ENCODE results near the gene FHIT.

The FHIT gene

DNA sequence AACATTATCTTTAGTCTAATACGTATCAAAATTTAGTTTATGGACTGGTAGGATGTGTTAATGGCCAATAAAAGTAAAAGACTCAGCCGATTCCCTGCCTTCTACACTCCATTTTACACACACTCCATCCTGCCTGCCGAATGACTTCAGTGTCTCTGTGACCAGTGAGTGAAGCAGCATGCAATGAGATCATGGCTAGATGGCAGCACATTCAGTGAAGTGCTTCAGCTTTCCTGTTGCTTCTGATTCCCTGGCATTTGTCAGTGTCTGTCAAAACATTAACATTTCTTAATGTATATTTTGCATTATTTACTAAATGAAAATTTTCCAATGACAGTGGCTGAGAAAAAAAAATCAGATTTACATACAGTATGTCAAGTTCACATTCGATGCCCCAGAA is 412.0 kb downstream of the FHIT start:
- peak; percentile 11 for DNase-seq (ENCODE audit: low spot score)

DNA sequence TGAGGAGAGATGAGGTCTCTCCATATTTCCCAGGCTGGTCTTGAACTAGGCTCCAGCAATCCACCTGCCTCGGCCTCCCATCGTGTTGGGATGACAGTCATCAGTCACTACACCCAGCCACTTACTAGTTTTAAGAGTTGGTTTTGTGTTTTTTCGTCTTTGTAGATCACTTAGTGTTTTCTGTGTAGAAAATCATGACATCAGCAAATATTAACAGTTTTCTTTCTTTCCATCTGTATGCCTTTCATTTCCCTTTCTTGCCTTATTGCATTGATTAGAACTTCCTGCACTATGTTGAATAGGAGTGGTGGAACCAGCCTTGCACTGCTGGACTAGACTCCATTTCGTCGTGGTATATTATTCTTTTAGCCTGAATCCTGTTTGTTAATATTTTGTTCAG is 415.5 kb downstream of the FHIT start:
- no peak for DNase-seq (ENCODE audit: low spot score)

GRCh38 chr3:60829058-60829457 is 422.2 kb downstream of the FHIT start:
- DNase-seq (ENCODE audit: low spot score) = no peak

DNA sequence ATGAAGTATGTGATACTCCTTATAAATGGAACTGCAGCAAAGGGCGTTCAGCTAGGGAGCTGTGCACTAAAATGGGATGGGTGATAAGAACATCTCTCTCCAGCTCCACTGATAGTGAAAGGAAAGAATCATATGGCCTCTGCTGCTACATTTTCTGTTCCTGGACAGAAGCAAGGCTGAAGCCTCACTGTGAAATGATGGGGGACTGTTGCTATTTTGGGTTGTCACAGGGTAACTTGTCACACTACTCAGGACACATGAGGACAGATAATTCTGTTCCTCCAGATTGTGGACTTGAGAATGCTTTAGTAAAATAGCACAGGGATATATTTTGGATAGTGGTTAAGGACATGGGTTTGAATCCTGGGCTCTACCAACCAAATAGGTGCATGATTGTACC is 423.6 kb downstream of the FHIT start:
- DNase-seq (ENCODE audit: low spot score) = no peak

GRCh38 chr3:60826511-60826910 is 424.7 kb downstream of the FHIT start:
- DNase-seq (ENCODE audit: low spot score) = no peak

DNA sequence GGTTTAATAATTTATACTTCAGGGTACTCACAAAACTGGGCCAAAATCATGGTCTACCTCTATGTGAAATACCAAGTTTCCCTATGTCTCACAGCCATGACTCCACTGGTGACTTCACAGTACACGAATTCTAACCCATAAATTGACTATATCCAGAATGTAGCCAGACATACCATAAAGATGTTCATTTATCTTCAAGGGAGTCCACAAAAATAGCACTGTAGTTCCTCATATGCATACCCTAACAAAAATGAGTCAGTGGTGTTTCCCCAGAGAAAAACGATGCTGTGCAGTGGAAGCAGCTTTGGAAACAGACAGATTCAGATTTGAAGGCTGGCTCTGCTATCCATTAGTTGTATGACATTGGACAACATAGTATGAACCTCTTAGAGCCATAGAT is 438.8 kb downstream of the FHIT start:
- DNase-seq (ENCODE audit: low spot score) = no peak

GRCh38 chr3:60810881-60811280 is 440.4 kb downstream of the FHIT start:
- no peak for DNase-seq (ENCODE audit: low spot score)

DNA sequence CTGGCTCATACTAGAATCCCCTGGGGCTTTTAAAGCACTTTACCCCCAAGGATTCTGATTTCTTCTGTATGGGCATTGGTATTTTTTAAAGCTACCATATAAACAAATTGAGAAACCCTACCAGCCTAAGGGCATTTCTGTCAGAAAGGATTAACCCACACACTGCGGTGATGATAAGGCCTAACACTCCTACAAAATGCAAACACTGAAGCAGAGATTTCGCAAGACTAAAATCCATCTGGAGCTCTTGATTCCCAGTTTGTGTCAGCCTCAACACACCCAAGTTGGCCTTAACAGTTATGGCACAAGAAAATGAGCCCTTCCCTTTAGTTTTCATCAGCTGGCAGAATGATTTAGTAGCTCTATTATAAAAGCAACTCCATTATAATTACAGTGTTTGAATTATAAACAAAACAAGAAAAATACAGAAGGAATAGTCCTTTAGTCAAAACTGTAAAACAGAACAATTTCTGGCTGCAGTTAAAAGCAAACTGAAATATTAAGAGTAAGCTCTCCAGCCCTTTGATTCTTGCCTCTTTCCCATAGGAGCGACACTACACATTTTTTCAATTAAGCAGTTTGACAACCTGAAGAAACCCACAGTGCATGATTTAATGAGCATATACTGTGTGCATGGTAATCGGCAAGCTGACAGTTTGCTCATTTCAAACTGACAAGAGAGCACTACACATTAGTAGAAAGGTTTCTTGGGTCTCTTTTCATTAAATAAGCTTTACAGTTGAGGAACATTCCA is 441.2 kb downstream of the FHIT start:
- DNase-seq (ENCODE audit: low spot score) = no peak

DNA sequence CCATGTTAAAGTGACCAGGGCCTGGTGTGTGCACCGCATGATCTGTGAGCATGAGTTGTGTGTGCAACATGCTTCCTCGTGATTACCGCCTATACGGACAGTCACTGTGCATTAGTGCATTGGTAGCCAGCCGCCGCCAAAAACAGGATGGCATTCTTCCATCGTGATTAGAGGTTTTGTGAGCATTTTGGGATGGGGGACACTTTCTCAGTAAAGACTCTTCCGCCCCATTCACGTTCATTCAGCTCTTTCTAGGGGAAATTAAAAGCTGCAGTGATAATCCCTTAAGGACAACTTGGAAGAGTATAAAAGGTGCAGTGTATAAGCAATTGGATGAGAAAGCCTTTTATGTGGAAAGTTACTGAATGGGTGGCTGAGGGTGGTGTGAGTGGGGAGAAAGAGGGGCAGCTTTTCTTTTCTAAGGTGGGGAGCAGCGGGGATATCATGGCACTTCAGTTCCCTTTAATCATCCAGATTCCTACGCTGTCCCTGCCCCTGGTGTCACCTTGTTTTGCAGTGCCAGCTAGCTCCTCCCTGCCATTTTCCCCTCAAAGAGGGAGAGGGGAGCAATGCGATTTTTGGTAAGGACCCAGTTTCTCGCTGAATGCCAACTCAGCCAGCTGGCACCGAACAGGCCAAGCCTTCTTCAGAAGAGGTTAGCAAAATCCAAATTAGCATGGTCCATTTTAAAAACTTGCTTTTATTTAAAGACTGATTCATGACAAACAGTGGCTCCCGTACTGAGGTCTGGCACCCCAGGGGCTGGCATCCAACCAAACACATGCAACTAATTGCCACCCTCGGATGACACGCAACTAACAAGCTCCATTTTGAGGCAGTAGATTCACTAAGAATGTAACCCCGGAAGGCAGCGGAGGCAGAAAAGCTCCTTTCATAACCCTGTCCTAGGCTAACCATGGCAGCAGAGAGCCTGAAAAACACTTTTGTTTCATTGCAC is 447.8 kb downstream of the FHIT start:
- peak; percentile 43 for DNase-seq (ENCODE audit: low spot score)

DNA sequence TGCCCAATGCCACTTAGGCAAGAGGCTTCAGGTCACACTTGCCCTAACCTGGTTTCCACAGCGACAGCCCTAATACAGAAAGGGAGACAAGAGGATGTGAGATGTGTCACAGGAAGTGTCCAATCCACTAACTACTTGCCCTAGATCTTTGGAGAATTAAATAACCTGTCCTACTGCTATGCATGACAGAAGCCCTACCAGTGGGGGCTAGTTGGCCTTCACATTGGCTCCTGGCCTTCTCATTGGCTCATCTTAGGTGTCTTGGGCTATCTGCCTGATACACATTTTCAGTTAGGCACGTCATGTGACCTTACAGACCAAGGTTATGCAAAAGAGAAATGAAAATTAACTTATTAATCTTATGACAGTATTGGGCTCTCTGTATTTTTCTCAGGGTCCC is 449.9 kb downstream of the FHIT start:
- no peak for DNase-seq (ENCODE audit: low spot score)

GRCh38 chr3:60798456-60798855 is 452.8 kb downstream of the FHIT start:
- DNase-seq (ENCODE audit: low spot score) = no peak

GRCh38 chr3:60792249-60792852 is 458.9 kb downstream of the FHIT start:
- DNase-seq (ENCODE audit: low spot score) = no peak

DNA sequence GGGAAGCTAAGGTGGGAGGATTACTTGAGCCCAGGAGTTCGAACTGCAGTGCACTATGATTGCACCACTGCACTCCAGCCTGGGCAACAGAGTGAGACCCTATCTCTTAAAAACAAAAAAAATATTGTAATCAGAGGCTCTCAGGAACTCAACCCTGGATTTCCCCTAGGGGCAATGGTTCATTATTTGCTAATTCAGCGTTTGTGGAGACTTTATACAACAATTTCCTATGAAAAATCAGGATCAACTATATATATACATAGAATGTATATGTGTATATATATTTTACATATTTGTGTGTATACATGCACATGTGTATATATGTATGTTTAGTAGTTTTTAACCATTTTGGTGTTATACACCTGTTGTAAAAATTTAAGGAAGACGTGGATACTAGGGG is 463.1 kb downstream of the FHIT start:
- no peak for DNase-seq (ENCODE audit: low spot score)

GRCh38 chr3:60781935-60782334 is 469.3 kb downstream of the FHIT start:
- no peak for DNase-seq (ENCODE audit: low spot score)

GRCh38 chr3:60779637-60780036 is 471.6 kb downstream of the FHIT start:
- no peak for DNase-seq (ENCODE audit: low spot score)

DNA sequence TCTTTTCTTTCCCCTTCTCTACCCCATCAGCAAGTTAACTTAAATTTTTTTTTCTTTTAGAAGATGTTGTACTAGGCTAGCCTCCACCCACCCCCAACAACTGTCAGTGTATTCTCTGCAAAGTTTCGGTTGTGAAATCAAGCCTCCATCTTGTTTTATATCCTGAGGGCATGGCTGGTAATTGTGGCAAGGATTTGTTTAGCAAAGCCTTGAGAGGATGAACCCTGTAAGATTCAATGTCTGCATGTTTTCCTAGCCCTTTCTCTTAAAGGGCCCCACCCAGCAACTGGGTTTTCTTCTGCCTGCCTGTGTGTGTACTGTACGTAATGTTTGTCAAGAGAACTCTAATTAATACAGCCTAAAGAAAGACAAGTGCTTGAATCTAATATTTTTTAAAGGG is 475.3 kb downstream of the FHIT start:
- DNase-seq (ENCODE audit: low spot score) = no peak

GRCh38 chr3:60774617-60775016 is 476.6 kb downstream of the FHIT start:
- no peak for DNase-seq (ENCODE audit: low spot score)

DNA sequence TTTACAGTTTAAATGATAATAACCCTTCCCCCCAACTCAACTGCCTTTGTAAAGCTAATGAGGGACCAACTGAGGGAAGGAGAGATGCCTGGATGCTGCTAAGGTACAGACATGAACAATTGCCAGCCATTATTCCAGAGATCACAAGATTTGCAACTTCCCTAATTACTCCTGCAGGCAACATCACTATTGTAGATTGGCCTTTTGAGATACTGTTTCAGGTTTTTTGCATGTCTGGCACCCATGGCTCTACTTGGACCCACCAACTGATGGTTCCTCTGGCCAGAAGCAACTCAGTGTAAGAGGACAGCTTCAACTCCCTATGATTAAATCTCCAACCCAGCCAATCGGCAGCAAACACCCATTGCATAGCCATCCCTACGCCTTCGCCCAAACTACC is 478.7 kb downstream of the FHIT start:
- DNase-seq (ENCODE audit: low spot score) = no peak

DNA sequence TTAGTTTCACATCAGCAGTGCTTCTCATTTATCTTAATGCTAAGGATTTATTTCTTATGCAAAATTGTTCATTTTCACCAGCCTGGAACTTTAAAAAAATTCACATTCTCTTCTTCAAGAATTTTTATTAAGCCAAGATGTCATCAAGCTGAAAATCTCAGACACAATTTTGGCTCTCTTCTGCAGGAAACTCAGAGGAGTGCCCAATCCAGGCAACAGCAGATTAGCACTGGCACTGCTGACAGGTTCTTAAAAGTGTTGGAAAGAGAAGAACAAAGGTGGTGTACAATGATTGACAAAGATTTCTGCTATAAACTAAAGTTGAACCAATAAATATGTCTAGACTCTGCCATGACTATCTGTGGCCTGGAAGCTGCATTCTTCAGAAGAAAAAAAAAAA is 479.5 kb downstream of the FHIT start:
- no peak for DNase-seq (ENCODE audit: low spot score)

GRCh38 chr3:60770532-60770931 is 480.7 kb downstream of the FHIT start:
- no peak for DNase-seq (ENCODE audit: low spot score)

GRCh38 chr3:60767536-60767935 is 483.7 kb downstream of the FHIT start:
- DNase-seq (ENCODE audit: low spot score) = no peak

DNA sequence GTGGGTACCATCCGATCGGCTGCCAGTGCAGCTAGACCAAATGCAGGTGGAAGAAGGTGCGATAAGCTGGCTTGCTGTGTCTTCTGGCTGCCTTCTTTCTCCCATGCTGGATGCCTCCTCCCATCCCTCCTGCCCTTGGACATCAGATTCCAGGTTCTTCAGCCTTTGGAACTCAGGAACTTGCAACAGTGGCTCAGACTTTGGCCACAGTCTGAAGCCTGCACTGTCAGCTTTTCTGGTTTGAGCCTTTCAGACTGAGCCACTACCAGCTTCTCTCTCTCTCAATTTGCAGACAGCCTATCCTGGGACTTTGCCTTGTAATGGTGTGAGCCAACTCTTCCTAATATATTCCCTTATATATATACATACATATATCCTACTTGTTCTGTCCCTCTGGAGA is 485.5 kb downstream of the FHIT start:
- DNase-seq (ENCODE audit: low spot score) = no peak

- DNase-seq (ENCODE audit: low spot score) = no peak
Observed at GRCh38 chr3:60764870-60765269, 486.4 kb downstream of the FHIT start.
